OCI-LY1 (cell line): Measurements from ENCODE around the gene GDE1.

Experiments
- H2AFZ ChIP-seq: fragments of 200-600 bp; sonication (generic), shearing (Covaris generic); 2 replicates; pipeline ENCODE4 v1.6.0; 2014; ENCODE audit warnings: antibody characterized with exemption, mild to moderate bottlenecking, low read length
- H3F3A ChIP-seq: fragments of 200-600 bp; sonication (generic), shearing (Covaris generic); 2 replicates; pipeline ENCODE4 v1.6.0; 2014; ENCODE audit warnings: mild to moderate bottlenecking, antibody characterized with exemption, low read length, moderate library complexity; ENCODE audit not compliant: insufficient read depth
- H3K27ac ChIP-seq: fragments of 200-600 bp; sonication (generic); 2 replicates; pipeline ENCODE4 v1.5.1; 2014; ENCODE audit warnings: low read length, mixed run types, mild to moderate bottlenecking, low read depth; ENCODE audit not compliant: poor library complexity, severe bottlenecking
- H3K27me3 ChIP-seq: fragments of 200-600 bp; sonication (generic); 2 replicates; pipeline ENCODE4 v1.6.0; 2014; ENCODE audit warnings: antibody characterized with exemption, mild to moderate bottlenecking, low read length, moderate library complexity; ENCODE audit not compliant: insufficient read depth
- H3K36me3 ChIP-seq: fragments of 200-600 bp; sonication (generic); 2 replicates; pipeline ENCODE4 v1.6.1; 2014; ENCODE audit warnings: mild to moderate bottlenecking, antibody characterized with exemption, low read length, moderate library complexity, mixed read lengths; ENCODE audit not compliant: insufficient read depth
- H3K4me1 ChIP-seq: fragments of 200-600 bp; sonication (generic); 2 replicates; pipeline ENCODE4 v1.5.1; 2014; ENCODE audit warnings: mild to moderate bottlenecking, low read length, moderate library complexity; ENCODE audit not compliant: insufficient read depth, severe bottlenecking
- H3K4me2 ChIP-seq: fragments of 200-600 bp; sonication (generic), shearing (Covaris generic); 2 replicates; pipeline ENCODE4 v1.6.1; 2014; ENCODE audit warnings: low read length
- H3K4me3 ChIP-seq: fragments of 200-600 bp; sonication (generic); 2 replicates; pipeline ENCODE4 v1.5.1; 2014; ENCODE audit warnings: low read length, low read depth, mild to moderate bottlenecking, mixed read lengths; ENCODE audit not compliant: poor library complexity, severe bottlenecking
- H3K79me2 ChIP-seq: fragments of 200-600 bp; shearing (Covaris generic); 2 replicates; pipeline ENCODE4 v1.6.1; 2016; ENCODE audit warnings: mixed run types, low read length, mixed read lengths; ENCODE audit not compliant: insufficient read depth
- H3K9ac ChIP-seq: fragments of 200-600 bp; sonication (generic), shearing (Covaris generic); 2 replicates; pipeline ENCODE4 v1.6.1; 2014; ENCODE audit warnings: mild to moderate bottlenecking, low read length, mixed read lengths
- H3K9me2 ChIP-seq: fragments of 200-600 bp; sonication (generic), shearing (Covaris generic); 2 replicates; pipeline ENCODE4 v1.6.1; 2014; ENCODE audit warnings: low read depth, mild to moderate bottlenecking, low read length, mixed read lengths
- H3K9me3 ChIP-seq: fragments of 200-600 bp; shearing (Covaris generic); 2 replicates; pipeline ENCODE4 v1.6.1; 2014; ENCODE audit warnings: low read length, mixed read lengths
- H4K20me1 ChIP-seq: fragments of 200-600 bp; sonication (generic), shearing (Covaris generic); 2 replicates; pipeline ENCODE4 v1.6.0; 2016; ENCODE audit warnings: mild to moderate bottlenecking, low read length; ENCODE audit not compliant: insufficient read depth
- EZH2 ChIP-seq: fragments of 200-600 bp; sonication (generic), shearing (Covaris generic); IDR thresholded peaks from 2 replicates; pipeline ENCODE4 v1.8.0; 2017; ENCODE audit warnings: borderline replicate concordance, mixed run types, mild to moderate bottlenecking, antibody characterized with exemption, low read length, moderate library complexity, mixed read lengths
- TF ChIP-seq, protein P1 (sequence below): fragments of 200-600 bp; sonication (generic), shearing (Covaris generic); IDR thresholded peaks from 2 replicates; pipeline ENCODE4 v1.5.1; 2017; ENCODE audit warnings: mild to moderate bottlenecking, antibody characterized with exemption, low read length, moderate library complexity, mixed read lengths

GDE1 gene

DNA sequence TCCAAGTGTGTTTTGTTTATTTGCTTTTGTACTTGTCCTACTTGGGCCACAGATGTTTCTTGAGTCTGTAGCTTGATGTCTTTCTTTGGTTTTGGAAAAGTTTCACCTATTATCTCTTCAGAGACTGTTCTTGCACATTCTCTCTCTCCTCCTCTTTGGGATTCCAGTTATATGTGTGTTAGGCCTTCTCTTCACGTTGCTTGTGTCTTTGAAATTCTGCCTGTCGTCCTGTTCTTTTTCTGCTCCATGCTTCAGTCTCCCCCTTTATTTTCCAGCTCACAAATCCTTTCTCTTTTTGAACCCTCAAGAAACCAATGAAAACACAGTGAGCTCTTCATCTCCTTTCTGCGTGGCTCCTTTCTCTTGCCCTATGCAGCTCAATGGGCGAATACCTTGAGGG, 41.5 kb upstream of the GDE1 start:
- Histone ChIP-seq H3K27ac (no peak overlapping the region), H3F3A (no peaks in the 10 kb centered on the region), H3K27me3 (no peaks in the 10 kb centered on the region), H3K4me3 (no peak overlapping the region), H3K9me3 (no peaks in the 10 kb centered on the region), H3K4me1 (no peaks in the 10 kb centered on the region), H3K9ac (no peak overlapping the region), H3K79me2 (no peaks in the 10 kb centered on the region), H3K4me2 (no peak overlapping the region), H3K9me2 (no peaks in the 10 kb centered on the region), H3K36me3 (peaks cover 20% of the 10 kb centered on the region), H2AFZ (no peak overlapping the region), H4K20me1 (no peaks in the 10 kb centered on the region)
- TF ChIP-seq, protein P1, sequence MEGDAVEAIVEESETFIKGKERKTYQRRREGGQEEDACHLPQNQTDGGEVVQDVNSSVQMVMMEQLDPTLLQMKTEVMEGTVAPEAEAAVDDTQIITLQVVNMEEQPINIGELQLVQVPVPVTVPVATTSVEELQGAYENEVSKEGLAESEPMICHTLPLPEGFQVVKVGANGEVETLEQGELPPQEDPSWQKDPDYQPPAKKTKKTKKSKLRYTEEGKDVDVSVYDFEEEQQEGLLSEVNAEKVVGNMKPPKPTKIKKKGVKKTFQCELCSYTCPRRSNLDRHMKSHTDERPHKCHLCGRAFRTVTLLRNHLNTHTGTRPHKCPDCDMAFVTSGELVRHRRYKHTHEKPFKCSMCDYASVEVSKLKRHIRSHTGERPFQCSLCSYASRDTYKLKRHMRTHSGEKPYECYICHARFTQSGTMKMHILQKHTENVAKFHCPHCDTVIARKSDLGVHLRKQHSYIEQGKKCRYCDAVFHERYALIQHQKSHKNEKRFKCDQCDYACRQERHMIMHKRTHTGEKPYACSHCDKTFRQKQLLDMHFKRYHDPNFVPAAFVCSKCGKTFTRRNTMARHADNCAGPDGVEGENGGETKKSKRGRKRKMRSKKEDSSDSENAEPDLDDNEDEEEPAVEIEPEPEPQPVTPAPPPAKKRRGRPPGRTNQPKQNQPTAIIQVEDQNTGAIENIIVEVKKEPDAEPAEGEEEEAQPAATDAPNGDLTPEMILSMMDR, result no peak
- no peak for TF ChIP-seq EZH2

DNA sequence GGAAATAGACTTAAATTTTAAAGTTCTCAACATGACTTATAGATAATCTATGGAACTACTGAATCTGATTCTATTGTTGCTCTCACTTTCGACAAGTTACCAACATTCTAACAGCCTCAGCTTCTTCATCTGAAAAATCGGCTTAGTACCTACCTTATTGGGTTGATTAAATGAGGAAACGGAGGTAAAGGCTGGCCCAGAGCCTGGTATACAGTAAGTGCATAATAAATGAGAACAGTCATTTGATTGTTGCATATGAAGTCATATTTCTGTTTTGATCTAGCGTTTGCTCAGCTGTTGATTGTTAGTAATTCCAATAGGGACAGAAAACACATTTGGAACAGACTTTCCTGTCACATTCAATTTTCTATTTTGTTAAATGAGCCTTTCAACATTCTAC, 38.2 kb upstream of the GDE1 start:
- Histone ChIP-seq H3K4me2 (no peak overlapping the region), H3K9me2 (no peaks in the 10 kb centered on the region), H3K4me1 (peaks cover 10% of the 10 kb centered on the region), H3K9ac (no peak overlapping the region), H3K36me3 (peaks cover 6% of the 10 kb centered on the region), H2AFZ (no peak overlapping the region), H3K27ac (no peak overlapping the region), H3F3A (no peaks in the 10 kb centered on the region), H3K9me3 (no peaks in the 10 kb centered on the region), H4K20me1 (no peaks in the 10 kb centered on the region), H3K79me2 (no peaks in the 10 kb centered on the region), H3K27me3 (no peaks in the 10 kb centered on the region), H3K4me3 (no peak overlapping the region)
- no peak for TF ChIP-seq EZH2
- TF ChIP-seq, protein P1, result no peak

- Histone ChIP-seq H3K4me2 (no peak overlapping the region), H3K27me3 (no peaks in the 10 kb centered on the region), H3K36me3 (no peaks in the 10 kb centered on the region), H3K79me2 (no peaks in the 10 kb centered on the region), H3K4me3 (no peak overlapping the region), H4K20me1 (no peaks in the 10 kb centered on the region), H2AFZ (no peak overlapping the region), H3F3A (no peaks in the 10 kb centered on the region), H3K9ac (no peak overlapping the region), H3K27ac (no peak overlapping the region), H3K9me2 (no peaks in the 10 kb centered on the region), H3K9me3 (no peaks in the 10 kb centered on the region), H3K4me1 (peaks cover 14% of the 10 kb centered on the region)
- TF ChIP-seq EZH2, result no peak
- TF ChIP-seq, protein P1, result peak; percentile 74
Observed at GRCh38 chr16:19559242-19559910, 37.5 kb upstream of the GDE1 start.
